Cortex of kidney (tissue), 1 donor: ENCODE measurements around the gene RBM19.

Source experiments
- DNase-seq: peaks from one replicate; lab custom pipeline; 2025; lab: John Stamatoyannopoulos, UW

The RBM19 gene

GRCh38 chr12:113857371-113857770 lies 108.8 kb downstream of the RBM19 start:
- DNase-seq = no peak

- DNase-seq = no peak
These were observed 110.1 kb downstream of the RBM19 start for GRCh38 chr12:113855998-113856397.

- DNase-seq = no peak
These were observed 111.6 kb downstream of the RBM19 start for GRCh38 chr12:113854385-113855142.

GRCh38 chr12:113853491-113853890 lies 112.6 kb downstream of the RBM19 start:
- no peak for DNase-seq

- no peak for DNase-seq
These were observed 113.2 kb downstream of the RBM19 start for GRCh38 chr12:113852695-113853490.

- DNase-seq = no peak
These were observed 113.9 kb downstream of the RBM19 start for GRCh38 chr12:113852264-113852663.

- no peak for DNase-seq
These were observed 115.6 kb downstream of the RBM19 start for GRCh38 chr12:113850309-113851056.

- no peak for DNase-seq
These were observed 118.3 kb downstream of the RBM19 start for GRCh38 chr12:113847856-113848255.

- DNase-seq = no peak
These were observed 119.0 kb downstream of the RBM19 start for GRCh38 chr12:113846883-113847755.

- DNase-seq = no peak
These were observed 120.0 kb downstream of the RBM19 start for GRCh38 chr12:113845900-113846674.

GRCh38 chr12:113844495-113845210 lies 121.5 kb downstream of the RBM19 start:
- DNase-seq = no peak

GRCh38 chr12:113842699-113843098 lies 123.4 kb downstream of the RBM19 start:
- no peak for DNase-seq

GRCh38 chr12:113841786-113842185 lies 124.3 kb downstream of the RBM19 start:
- no peak for DNase-seq

- no peak for DNase-seq
These were observed 125.6 kb downstream of the RBM19 start for GRCh38 chr12:113840401-113841042.

GRCh38 chr12:113838896-113839295 lies 127.2 kb downstream of the RBM19 start:
- DNase-seq = no peak

- DNase-seq = no peak
These were observed 128.4 kb downstream of the RBM19 start for GRCh38 chr12:113837528-113838296.

GRCh38 chr12:113837084-113837483 lies 129.0 kb downstream of the RBM19 start:
- DNase-seq = no peak

GRCh38 chr12:113835896-113836295 lies 130.2 kb downstream of the RBM19 start:
- no peak for DNase-seq

GRCh38 chr12:113835433-113835832 lies 130.7 kb downstream of the RBM19 start:
- DNase-seq = no peak
